Type B pancreatic cell (in vitro differentiated cells): ENCODE results near the gene CEP104. TPM values are rescaled to one million over a fixed set of nuclear protein-coding genes. Genes with fewer than 3 reads are reported as not detected.

Experiments
- DNase-seq: peaks from one replicate; pipeline ENCODE4 v3.0.0; 2021; ENCODE audit warnings: mixed read lengths; ENCODE audit not compliant: unreplicated experiment; ENCODE audit errors: extremely low spot score
- H3K27ac Mint-ChIP-seq: 2 replicates; pipeline ENCODE4 v1.8.0; 2021; ENCODE audit warnings: mild to moderate bottlenecking, mixed read lengths
- H3K27me3 Mint-ChIP-seq: 2 replicates; pipeline ENCODE4 v1.8.0; 2021; ENCODE audit warnings: mixed read lengths
- H3K36me3 Mint-ChIP-seq: 2 replicates; pipeline ENCODE4 v1.8.0; 2021; ENCODE audit warnings: mixed read lengths
- H3K4me1 Mint-ChIP-seq: one replicate; pipeline ENCODE4 v1.8.0; 2021; ENCODE audit warnings: mixed read lengths; ENCODE audit not compliant: unreplicated experiment
- H3K4me3 Mint-ChIP-seq: 2 replicates; pipeline ENCODE4 v1.8.0; 2021; ENCODE audit warnings: mild to moderate bottlenecking, mixed read lengths
- H3K9me3 Mint-ChIP-seq: 2 replicates; pipeline ENCODE4 v1.8.0; 2021; ENCODE audit warnings: mixed read lengths
- CTCF ChIP-seq: fragments of 200-600 bp; sonication (generic); conservative IDR thresholded peaks from 2 replicates; pipeline ENCODE4 v1.5.0; 2021; ENCODE audit warnings: antibody characterized with exemption, mild to moderate bottlenecking
- total RNA-seq: library from RNA; stranded (reverse); gene quantifications from 2 replicates; pipeline ENCODE4 v1.2.1, GENCODE V29; 2021; ENCODE audit warnings: low replicate concordance

Gene CEP104
- total RNA-seq, 1 donor from 2014 or later, result 41.9 TPM

GRCh38 chr1:3852091-3852490 is 4.9 kb downstream of the CEP104 start:
- no peak overlapping the region for H3K27ac Mint-ChIP-seq
- TF ChIP-seq CTCF, result no peak
- DNase-seq, result no peak
- no peaks in the 10 kb centered on the region for H3K9me3 Mint-ChIP-seq
- no peak overlapping the region for H3K4me3 Mint-ChIP-seq
- H3K27me3 Mint-ChIP-seq, result no peaks in the 10 kb centered on the region
- peaks cover 5% of the 10 kb centered on the region for H3K4me1 Mint-ChIP-seq
- peaks cover 3% of the 10 kb centered on the region for H3K36me3 Mint-ChIP-seq

GRCh38 chr1:3851292-3851691 is 5.7 kb downstream of the CEP104 start:
- Mint-ChIP-seq H3K36me3 (peaks cover 3% of the 10 kb centered on the region), H3K4me3 (no peak overlapping the region), H3K4me1 (peaks cover 5% of the 10 kb centered on the region), H3K27me3 (no peaks in the 10 kb centered on the region), H3K27ac (no peak overlapping the region), H3K9me3 (no peaks in the 10 kb centered on the region)
- no peak for TF ChIP-seq CTCF
- no peak for DNase-seq

GRCh38 chr1:3850857-3851256 is 6.2 kb downstream of the CEP104 start:
- Mint-ChIP-seq H3K9me3 (no peaks in the 10 kb centered on the region), H3K27me3 (no peaks in the 10 kb centered on the region), H3K27ac (no peak overlapping the region), H3K36me3 (peaks cover 3% of the 10 kb centered on the region), H3K4me1 (peaks cover 5% of the 10 kb centered on the region), H3K4me3 (no peak overlapping the region)
- DNase-seq, result no peak
- TF ChIP-seq CTCF, result no peak

DNA sequence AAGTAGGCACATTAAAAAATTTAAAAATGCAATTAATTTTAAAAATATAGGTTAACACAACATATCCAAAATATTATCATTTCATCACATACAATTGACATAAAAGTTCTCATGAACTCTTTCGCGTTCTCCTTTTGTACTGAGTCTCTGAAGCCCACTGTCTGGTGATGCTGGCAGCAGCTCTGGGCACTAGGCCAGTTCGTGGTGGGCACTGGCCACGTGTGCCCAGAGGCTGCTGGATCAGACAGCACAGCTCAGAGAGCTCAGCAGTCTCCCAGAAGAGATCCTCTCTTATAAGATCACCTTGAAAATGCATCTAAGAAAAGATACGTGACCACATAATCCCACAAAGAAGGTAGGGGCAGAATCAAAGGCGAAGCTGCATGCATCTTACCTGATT is 9.9 kb downstream of the CEP104 start:
- no peak for TF ChIP-seq CTCF
- DNase-seq, result no peak
- no peak overlapping the region for H3K4me3 Mint-ChIP-seq
- H3K9me3 Mint-ChIP-seq, result no peaks in the 10 kb centered on the region
- no peak overlapping the region for H3K27ac Mint-ChIP-seq
- no peaks in the 10 kb centered on the region for H3K4me1 Mint-ChIP-seq
- peaks cover 7% of the 10 kb centered on the region for H3K36me3 Mint-ChIP-seq
- no peaks in the 10 kb centered on the region for H3K27me3 Mint-ChIP-seq

GRCh38 chr1:3846541-3846940 is 10.5 kb downstream of the CEP104 start:
- no peak overlapping the region for H3K4me3 Mint-ChIP-seq
- H3K27ac Mint-ChIP-seq, result no peak overlapping the region
- H3K36me3 Mint-ChIP-seq, result peaks cover 7% of the 10 kb centered on the region
- no peaks in the 10 kb centered on the region for H3K27me3 Mint-ChIP-seq
- no peaks in the 10 kb centered on the region for H3K9me3 Mint-ChIP-seq
- no peak for DNase-seq
- TF ChIP-seq CTCF, result no peak
- no peaks in the 10 kb centered on the region for H3K4me1 Mint-ChIP-seq

- Mint-ChIP-seq H3K4me1 (no peaks in the 10 kb centered on the region), H3K4me3 (no peak overlapping the region), H3K27me3 (no peaks in the 10 kb centered on the region), H3K36me3 (peaks cover 29% of the 10 kb centered on the region), H3K27ac (no peak overlapping the region), H3K9me3 (no peaks in the 10 kb centered on the region)
- TF ChIP-seq CTCF, result no peak
- DNase-seq, result no peak
These were observed 14.1 kb downstream of the CEP104 start for GRCh38 chr1:3842912-3843311.
